Measurements from ENCODE around the gene RNASET2.
"Not testable (repeated sequence)": the region's sequence is repeated elsewhere in the genome, so short reads cannot be mapped to it uniquely, and the experiment has no call there.

Gene RNASET2

DNA sequence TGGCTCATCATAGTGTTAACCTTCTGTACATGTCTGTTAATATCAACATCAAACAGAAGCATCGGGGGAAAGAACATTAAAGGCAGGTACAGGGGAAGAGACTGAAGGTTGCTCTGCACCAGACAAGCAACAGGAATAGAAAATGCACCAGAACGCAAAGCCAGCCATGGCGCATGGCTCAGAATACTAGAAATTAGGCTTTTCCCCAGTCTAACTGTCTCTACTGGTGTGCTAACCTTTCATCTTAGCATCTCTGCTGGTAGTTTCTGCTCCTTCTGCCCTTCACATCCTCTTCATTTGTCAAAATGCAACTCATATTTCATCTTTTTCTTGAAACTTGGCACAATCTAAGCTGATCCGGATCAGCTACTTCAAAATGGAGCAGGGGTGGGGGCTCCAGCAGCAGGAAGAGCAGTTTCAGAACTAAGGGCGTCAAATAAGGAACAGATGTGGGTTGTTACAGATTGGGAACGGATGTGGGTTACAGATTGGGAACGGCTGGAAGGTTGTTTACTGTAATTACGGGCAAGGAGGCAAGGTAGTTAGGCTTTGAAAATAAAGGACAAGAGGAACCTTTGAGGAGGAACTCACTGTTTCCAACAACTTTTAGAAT lies 13.1 kb upstream of the RNASET2 start:
- FAIRE-seq = no peak

DNA sequence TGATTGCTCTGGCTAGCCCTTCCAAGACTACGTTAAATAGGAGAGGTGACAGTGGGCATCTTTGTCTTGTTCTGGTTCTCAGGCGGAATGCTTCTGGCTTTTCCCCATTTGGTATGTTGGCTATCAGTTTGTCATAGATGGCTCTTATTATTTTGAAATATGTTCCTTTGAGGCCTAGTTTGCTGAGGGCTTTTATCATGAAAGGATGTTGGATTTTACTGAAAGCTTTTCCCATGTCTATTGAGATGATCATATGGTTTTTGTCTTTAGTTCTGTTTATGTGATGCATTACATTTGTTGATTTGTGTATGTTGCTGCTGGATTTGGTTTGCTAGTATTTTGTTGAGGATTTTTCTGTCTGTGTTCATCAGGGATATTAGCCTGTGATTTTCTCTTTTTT lies 9.9 kb upstream of the RNASET2 start:
- no peak for FAIRE-seq

DNA sequence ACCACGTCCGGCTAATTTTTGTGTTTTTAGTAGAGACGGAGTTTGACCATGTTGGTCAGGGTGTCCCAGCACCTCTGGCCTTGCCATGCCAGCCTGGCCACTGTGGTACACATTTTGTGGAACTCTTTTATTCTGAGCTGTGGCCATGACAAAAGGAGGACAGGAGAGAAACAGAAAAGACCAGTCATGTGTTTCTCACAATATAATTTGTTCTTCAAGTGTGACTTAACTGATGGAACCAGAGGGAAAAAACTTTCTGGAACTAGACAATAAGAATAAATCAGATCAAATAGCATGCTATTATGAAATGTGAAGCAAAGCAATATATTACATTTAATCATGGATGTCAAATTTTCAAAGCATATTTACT lies 4.2 kb upstream of the RNASET2 start:
- no peak for FAIRE-seq

DNA sequence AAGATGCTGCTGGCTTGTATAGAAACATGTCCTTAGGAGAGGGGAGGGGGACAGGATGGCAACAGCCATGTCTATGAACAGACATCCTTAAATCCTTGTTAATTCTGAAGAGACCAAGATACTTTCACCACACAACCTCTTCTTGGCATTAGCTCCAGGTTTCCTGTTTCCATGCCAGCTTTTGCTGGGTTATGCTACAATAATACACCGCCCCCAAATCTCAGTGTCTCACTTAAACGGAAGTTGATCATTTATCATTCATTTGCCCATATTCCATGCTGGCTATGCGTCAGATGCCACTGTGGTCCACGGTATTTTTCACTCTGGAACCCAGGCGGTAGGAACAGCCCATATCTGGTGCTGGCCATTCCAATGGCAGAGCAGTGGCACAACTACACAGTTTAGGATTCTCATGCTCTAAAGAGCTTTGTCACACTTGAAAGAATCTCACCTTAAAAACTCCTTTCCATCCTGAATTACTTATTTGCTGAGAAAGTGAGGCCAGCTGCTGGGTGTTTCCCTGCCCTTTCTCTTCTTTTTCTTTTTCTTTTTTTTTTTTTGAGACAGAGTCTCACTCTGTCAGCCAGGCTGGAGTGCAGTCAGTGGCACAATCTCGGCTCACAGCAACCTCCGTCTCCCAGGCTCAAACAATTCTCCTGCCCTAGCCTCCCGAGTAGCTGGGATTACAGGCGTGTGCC lies 3.7 kb upstream of the RNASET2 start:
- FAIRE-seq = no peak

DNA sequence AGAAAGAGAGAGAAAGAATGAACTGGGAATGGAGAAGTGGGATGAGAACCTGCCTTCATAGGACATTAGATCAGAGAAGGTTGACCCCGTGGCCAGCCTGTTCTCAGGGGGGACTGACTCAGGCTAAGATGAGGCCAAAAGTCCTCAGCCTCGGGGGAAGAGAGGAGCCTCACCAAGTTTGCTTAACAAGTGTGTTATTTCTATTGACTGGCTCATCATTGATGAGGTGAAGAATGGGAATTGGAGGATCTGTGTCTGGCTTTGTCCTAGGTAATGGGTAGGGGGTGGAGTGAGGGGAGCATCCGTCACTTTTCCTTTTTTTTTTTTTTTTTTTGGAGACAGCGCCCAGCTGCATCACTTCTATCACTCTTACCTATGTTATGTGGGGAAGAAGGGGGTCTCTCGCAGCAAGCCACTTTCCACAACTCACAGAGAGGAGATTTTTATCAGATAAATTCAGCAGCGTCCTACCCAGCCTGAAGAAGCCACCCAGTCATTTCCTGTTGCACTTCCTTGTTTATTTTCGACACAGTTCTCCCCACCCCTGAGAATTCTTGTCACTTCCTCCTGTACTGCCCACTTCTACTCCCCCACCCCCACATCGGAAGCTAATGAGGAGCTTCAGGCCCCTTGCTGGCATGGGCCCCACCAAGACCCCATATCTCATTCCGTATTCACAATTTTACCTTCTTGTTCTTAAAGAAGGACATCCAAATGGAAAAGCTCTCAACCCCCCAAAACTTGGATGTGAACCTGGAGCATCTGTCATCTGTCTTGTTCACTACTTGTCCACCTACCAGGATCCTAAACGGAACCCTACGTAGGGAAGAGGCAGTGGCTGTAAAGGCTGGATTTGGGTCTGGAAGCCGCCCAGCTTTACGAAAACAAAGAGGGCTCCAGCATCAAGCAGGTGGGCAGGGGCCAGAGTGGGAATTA lies 2.8 kb upstream of the RNASET2 start:
- no peak for FAIRE-seq

DNA sequence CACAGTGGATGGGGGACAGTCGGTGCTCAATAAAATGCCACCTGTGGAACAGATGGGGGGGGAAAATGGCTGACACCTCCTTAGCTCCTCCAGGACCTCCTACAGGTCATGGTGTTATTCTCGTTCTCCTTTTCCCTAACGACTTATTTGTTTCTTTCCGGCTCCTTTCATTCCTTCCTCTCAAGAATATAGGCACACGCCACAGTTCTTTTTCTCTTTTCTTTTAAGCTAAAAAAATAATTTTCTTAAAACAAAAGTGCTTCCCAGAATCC lies 1.4 kb upstream of the RNASET2 start:
- FAIRE-seq = no peak

DNA sequence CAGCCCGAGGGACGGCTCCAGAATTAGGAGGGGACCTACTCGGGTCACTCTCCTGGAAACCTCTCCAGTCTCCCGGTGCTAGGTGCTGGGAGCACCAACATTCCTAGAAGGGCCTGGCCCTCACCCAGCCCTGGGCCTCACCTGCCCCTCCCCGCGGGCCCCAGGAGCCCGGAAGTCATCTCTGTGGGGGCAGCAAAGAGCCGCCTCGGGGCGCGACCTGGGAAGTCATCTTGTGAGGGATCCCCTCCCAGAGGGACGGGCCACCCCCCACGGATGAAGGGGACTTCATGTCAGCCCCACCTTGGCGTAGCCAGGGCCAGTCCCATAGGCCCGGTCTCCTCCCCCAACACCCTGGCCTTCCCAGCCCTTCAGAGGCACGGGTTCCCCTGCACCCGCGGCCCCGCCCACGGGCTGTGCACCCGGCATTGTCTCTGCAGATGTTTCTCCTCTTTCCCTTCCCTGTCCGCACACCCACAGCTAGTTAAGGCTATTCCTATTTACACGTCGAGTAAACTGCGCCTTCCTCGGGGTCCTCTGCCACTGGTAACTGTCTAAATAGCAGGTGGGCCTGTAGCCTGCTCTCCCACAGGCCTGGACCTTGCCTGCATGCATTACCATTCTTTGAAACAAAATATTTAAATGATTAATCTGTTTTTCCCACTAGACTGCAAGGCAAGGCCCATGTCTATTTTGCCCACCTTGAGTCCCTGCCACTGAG lies 896 bp upstream of the RNASET2 start:
- no peak for FAIRE-seq

DNA sequence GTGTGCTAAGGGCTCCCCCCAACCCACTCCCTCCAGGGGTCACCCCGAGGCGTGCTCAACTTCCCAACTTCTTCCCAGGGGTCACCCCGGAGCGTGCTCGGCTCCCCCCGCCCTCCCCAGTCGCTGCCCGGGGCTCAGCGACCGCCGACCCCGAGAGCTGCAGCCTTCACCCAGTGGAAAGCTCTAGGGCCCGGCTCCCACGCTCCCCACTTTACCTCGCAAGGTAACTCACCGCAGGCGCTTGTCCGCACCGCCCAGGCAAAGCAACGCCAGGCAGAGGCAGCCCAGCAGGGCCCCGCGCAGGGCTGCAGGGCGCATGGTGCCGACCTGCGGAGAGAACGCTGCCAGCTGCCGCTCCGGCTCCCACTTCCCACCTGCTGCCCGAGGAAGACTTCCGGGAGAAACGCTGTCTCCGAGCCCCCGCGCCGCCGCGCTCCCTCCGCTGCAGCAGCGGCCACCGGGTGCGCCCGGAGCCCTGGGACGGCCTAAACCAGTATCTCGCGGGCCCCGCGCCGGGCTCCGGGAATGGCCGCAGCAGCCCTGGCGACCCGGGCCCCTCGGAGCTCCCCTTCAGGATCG lies 396 bp downstream of the RNASET2 start:
- FAIRE-seq = no peak

DNA sequence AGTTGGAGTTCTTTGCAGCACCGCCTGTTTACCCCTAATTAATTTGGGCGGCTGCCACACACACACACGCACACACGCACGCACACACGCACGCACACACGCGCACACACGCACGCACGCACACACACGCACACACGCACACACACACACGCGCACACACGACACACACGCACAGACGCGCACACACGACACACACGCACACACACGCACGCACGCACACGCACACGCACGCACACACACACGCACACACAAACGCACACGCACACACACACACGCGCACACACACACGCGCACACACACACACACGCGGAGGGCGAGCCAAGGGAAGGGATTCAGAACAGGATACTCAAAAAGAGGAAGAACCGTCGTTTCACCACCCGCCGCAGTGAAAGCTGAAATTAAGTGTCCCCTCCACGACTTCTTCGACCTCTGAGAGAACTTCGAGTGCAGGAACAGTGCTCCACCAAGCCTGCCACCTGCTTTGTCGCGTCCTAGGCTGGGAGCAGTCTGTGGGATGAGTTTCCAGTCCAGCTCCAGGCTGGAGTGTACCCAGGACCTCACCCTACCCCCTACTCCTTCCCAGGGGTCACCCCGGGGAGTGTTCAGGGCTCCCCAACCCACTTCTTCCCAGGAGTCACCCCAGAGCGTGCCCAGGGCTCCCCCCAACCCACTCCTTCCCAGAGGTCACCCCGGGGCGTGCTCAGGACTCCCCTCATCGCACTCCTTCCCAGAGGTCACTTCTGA lies 1.1 kb downstream of the RNASET2 start:
- no peak for FAIRE-seq

DNA sequence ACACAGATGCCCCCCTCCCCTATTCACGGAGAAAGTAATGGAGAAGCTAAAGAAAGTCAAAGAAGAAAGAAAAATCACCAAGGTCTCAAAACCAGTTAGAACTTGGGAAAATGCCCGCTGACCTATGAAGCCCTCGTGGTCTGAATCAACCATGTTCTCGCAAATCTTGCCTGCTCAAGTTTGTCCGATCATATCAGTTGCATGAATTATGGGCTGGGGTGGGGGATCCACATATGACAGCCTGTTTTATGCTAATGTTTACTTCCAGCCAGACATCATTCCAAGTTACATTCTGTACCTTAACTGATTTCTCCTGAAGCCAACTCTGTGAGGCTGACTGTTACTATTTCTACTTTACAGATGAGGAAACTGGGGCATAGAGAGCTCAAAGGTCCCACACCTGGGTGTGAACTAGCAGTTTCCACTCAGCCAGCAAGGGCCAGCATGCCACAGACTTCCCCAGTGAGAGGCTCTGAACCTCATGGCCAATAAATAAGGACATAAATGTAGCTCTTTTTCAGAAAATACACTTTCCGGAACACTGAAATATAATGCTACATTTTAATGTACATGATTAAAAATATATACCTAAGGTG lies 2.1 kb downstream of the RNASET2 start:
- FAIRE-seq = no peak

DNA sequence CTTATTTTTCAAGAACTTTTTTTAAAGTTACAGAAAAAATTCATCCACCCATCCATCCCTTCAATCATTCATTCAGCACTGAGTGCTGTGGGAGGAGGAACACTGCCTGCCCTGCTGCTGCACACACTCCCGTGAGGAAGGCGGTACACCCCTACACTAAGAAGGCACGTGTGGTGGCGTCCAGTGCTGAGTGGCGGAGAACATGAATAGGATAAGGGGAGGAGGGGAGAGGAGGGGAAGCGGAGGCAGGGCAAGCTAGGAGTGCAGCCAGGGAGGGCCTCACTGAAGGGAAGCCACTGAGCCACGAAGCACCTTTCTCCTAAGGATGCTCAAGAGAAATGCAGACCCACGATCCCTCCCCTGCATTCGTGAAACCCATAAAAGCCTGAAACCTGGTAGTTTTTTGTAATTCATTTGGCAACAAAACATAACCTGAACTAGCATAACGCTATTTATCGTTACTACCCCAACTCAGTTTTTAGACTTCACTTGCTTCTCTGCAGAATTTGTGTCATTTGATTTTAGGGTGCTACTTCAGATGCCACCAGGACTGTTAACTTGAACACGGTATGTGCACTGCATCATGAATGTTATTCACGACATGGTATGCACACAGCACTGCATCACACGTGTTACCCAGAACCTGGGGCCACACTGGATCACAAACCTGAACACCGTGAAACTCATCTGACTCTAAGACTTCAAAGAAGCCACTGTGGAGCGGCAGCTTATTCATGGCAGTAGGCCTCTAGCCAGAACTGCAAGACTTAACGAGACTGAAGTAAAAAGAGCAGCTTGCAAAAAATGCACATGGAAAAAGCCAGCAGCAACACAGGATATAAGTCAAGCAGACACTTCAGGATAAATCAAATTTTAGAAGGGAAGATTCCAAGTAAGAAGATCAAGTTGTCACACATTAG lies 3.5 kb downstream of the RNASET2 start:
- FAIRE-seq = no peak

DNA sequence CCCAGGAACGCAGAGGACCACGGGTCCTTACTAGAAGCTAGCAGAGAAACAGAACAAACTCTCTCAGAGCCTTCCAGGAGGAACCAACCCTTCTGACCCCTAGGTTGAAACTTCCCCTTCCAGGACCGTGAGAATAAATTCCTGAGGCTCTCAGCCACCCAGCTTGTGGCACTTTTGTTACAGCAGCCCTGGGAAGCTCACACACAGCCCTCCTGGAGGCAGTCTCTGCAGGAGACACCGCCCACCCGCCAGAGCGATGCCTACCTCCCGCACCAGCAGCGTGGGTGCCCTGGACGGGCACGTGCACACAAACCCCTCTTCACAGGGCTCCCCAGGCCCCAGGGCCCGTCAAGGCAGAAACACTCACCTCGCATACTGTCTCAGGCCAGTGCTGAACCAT lies 4.2 kb downstream of the RNASET2 start:
- no peak for FAIRE-seq

DNA sequence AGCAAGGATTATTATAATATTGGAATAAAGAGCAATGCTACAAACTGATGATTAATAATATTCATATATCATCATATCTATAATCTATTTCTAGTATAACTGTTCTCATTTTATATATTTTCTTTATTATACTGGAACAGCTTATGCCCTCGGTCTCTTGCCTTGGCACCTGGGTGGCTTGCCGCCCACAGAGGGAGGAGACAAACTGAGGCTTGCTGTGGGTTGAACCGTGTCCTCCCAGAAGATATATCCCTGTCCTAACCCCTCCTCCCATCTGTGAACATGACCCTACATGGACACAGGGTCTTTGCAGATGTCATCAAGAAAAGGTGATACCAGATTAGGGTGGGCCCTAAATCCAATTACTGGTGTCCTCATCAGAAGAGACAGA lies 4.7 kb downstream of the RNASET2 start:
- FAIRE-seq = no peak

DNA sequence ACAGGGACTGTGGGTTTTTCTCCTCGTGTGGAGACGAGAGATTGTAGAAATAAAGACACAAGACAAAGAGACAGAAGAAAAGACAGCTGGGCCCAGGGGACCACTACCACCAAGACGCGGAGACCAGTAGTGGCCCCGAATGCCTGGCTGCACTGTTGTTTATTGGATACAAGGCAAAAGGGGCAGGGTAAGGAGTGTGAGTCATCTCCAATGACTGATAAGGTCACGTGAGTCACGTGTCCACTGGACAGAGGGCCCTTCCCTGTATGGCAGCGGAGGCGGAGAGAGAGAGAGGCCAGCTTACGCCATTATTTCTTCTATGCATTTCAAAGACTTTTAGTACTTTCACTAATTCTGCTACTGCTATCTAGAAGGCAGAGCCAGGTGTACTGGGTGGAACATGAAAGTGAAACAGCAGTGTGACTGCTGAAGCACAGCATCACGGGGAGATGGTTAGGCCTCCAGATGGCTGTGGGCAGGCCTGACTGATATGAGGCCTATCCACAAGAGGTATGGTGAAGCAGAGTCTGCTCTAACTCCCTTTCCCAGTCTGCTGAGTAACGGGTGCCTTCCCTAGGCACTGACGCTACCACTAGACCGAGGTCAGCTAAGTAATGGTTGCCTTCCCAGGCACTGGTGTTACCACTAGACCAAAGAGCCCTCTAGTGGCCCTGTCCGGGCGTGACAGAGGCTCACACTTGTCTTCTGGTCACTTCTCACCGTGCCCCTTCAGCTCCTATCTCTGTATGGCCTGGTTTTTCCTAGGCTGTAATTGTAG lies 5.3 kb downstream of the RNASET2 start:
- not testable (repeated sequence) for FAIRE-seq

DNA sequence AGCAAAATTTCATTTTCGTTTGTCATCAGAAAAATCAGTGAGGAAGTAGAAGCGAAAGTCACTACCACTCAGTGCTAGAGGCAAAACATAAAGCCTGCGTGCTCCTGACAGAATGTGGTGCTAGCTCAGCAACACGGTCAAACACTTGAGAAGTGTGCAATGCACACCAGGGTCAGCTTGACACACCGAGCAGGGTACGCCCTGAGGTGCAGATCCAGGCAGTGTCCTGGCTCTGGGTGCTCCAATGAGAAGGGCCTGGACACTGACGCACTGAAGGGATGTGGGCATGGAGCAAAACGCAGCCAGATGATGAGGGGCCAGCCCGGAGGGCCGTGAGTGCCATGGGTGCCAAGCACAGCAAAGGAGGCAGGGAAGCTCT lies 5.9 kb downstream of the RNASET2 start:
- FAIRE-seq = no peak

DNA sequence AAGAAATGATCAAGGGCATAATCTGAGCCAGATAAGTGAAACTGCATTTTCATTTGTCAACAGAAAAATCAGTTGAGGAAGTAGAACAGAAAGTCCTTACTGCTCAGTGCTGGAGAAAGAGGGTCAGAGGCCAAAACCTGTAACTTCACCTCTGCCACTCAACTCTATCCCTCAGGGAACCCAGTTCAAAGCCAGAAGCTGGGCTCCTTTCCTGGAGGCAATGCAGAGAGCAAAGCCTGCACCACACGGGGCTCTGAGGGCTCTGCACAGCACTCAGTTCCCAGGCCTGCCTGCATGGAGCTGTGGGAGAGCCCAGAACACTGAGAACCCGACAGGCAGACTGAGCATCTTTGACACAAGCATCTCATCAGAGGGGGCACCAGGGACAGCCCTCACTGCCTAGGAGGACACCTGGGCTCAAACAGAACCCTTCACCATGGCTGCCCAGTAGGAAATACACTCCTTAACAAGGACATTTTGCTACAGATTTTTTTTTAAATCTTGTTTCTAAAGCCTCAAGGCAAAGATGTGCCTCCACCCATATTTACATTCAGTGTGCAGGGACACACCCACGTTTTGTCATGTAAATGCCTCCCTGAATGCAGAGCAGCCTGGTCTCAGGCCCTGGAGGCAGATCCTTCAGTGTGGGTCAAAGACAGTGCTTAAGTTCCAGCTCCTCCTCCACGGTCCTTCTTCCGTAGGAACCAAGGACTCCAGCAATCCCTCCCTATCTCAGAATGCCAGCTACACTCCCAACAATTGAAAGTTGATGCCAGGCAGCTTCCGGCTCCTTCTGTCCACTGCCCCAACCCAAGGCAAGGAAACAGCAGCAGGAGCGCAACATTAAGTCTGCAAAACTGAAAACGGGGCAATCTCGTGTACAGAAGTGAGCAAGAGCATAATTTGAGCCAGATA lies 6.6 kb downstream of the RNASET2 start:
- no peak for FAIRE-seq

DNA sequence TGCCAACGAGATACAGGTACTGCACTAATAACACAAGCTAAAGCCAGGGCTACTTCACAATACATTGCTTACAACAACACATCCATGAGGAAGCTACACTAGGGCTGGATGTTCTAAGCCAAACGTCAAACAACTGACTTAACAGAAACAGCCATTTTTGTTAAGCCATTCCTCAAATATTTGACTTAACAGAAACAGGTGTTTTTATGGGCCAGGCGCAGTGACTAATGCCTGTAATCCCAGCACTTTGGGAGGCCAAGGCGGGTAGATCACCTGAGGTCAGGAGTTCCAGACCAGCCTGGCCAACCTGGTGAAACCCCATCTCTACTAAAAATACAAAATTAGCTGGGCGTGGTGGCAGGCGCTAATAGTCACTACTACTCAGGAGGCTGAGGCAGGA lies 7.6 kb downstream of the RNASET2 start:
- FAIRE-seq = not testable (repeated sequence)

DNA sequence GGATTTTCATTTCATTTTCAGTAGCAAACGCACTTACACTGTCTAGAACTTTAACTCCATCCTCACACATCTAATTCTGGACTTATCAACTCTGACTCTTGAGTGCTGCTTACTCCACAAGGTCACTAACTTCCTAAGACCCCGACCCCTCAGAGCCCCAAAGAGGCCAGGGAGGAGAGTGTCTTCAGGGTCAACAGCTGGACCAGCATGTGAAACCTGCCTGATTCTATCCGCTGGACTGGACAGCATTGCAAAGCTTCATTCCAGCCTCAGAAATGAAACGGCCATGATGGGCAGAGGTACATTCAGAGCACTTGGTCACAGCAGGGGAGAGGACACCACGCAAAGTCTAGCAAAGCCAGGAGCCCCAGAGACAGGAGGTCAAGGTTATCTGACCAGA lies 9.1 kb downstream of the RNASET2 start:
- no peak for FAIRE-seq

DNA sequence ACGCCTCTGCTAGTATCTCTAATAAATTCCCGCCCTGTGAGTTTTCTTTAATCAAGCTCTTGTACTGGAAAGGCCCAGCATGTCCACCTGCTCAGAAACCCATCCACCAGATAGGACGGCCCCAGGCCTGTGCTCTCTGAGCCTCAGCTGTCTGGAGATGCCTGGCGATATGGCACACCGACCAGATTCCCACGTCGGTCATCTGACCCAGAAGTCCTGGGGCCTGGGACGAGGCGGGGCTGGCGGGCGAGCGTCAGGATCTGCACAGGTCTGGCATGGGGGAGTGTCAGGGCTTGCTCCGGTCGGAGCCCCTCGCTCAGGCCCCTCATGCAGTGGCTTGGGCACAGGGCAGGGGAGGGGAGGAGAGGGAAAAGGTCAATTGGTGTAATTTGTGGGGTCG lies 10.2 kb downstream of the RNASET2 start:
- no peak for FAIRE-seq

Measured in islet of Langerhans (tissue), 1 donor.